HepG2 (cell line): ENCODE results near the gene PEPD. TPM values are rescaled to one million over a fixed set of nuclear protein-coding genes. Genes with fewer than 3 reads are reported as not detected.

ENCODE experiments used
- KLF9 ChIP-seq: IDR thresholded peaks from 2 replicates; pipeline ENCODE4 v1.6.1; 2016; ENCODE audit warnings: low read depth
- KMT2A ChIP-seq: sonication (generic); formaldehyde crosslinking; IDR thresholded peaks from 2 replicates; pipeline ENCODE4 v1.4.0; 2020; ENCODE audit warnings: missing genetic modification reagents
- NFE2L1 ChIP-seq: sonication (generic); formaldehyde crosslinking; IDR thresholded peaks from 2 replicates; pipeline ENCODE4 v1.4.0; 2020; ENCODE audit warnings: missing genetic modification reagents, mild to moderate bottlenecking, borderline replicate concordance
- PATZ1 ChIP-seq: sonication (generic); formaldehyde crosslinking; IDR thresholded peaks from 2 replicates; pipeline ENCODE4 v1.4.0; 2020; ENCODE audit warnings: missing genetic modification reagents
- PAWR ChIP-seq: sonication (generic); formaldehyde crosslinking; IDR thresholded peaks from 2 replicates; pipeline ENCODE4 v1.4.0; 2020; ENCODE audit warnings: missing genetic modification reagents, mild to moderate bottlenecking, borderline replicate concordance
- RBM39 ChIP-seq: fragments of 200-400 bp; formaldehyde crosslinking; IDR thresholded peaks from one replicate; pipeline ENCODE4 v1.6.1; 2018; ENCODE audit warnings: antibody characterized with exemption, mild to moderate bottlenecking, low read depth, low read length; ENCODE audit not compliant: poor library complexity, severe bottlenecking
- SAP130 ChIP-seq: IDR thresholded peaks from 2 replicates; pipeline ENCODE4 v1.6.1; 2016; ENCODE audit warnings: low read depth
- TGIF2 ChIP-seq: IDR thresholded peaks from 2 replicates; pipeline ENCODE4 v1.6.1; 2016; ENCODE audit warnings: control low read depth, missing compliant biosample characterization
- THAP9 ChIP-seq: sonication (generic); formaldehyde crosslinking; IDR thresholded peaks from 2 replicates; pipeline ENCODE4; 2020; ENCODE audit warnings: missing genetic modification reagents, mild to moderate bottlenecking, borderline replicate concordance
- U2AF1 ChIP-seq: fragments of 200-400 bp; formaldehyde crosslinking; optimal IDR thresholded peaks from 2 replicates; pipeline ENCODE3; 2017; ENCODE audit warnings: mild to moderate bottlenecking, low read depth, low read length
- ZNF143 ChIP-seq: sonication (generic); formaldehyde crosslinking; IDR thresholded peaks from 2 replicates; pipeline ENCODE4 v1.4.0; 2020; ENCODE audit warnings: missing genetic modification reagents
- ZNF496 ChIP-seq: sonication (generic); formaldehyde crosslinking; IDR thresholded peaks from 2 replicates; pipeline ENCODE4 v1.8.1; 2023; ENCODE audit warnings: mild to moderate bottlenecking, moderate library complexity, missing genetic modification reagents; ENCODE audit not compliant: insufficient replicate concordance
- polyA plus RNA-seq, 8 experiments: library from polyadenylated mRNA; depleted of rRNA in 3 of 8; stranded (reverse) in 7 of 8; unstranded in 1 of 8; fragments of >200 nt; fragmentation: Illumina TruSeq in 4 of 8; extraction: Trizol in 4 of 8; gene quantifications; 2 replicates each; pipeline versions ENCODE4 v1.2.1 to v1.2.3, GENCODE V29; 2011 to 2016; ENCODE audit warnings: low read depth in 4 of 8, missing spikeins in 1 of 8, mixed read lengths in 1 of 8; ENCODE audit not compliant: insufficient read depth in 1 of 8
- total RNA-seq, 5 experiments: library from RNA; depleted of rRNA; stranded (reverse); fragments of >200 nt; fragmentation: Illumina TruSeq; extraction: Trizol; gene quantifications; 2 replicates each; pipeline ENCODE4 v1.2.3, GENCODE V29; 2016; ENCODE audit warnings: low read depth in 1 of 5
- TF ChIP-seq, protein P1 (sequence below): sonication (generic); formaldehyde crosslinking; IDR thresholded peaks from 2 replicates; pipeline ENCODE4 v1.8.0; 2022; ENCODE audit warnings: mild to moderate bottlenecking, missing genetic modification reagents
- TF ChIP-seq, protein P2 (sequence below): sonication (generic); formaldehyde crosslinking; IDR thresholded peaks from one replicate; pipeline ENCODE4 v1.5.1; 2020; ENCODE audit warnings: mild to moderate bottlenecking, missing genetic modification reagents; ENCODE audit errors: not compliant biosample characterization

PEPD gene
- total and polyA plus RNA-seq, 2 of the 13 experiments (the other 11 are each of a cell fraction or from before 2014, with no cell fraction given): 60.7 to 75.1 TPM

- TF ChIP-seq U2AF1: no peak
- TF ChIP-seq KLF9 (CRISPR knock-in tag): no peak
- TF ChIP-seq RBM39: no peak
- TF ChIP-seq ZNF496: no peak
- TF ChIP-seq PAWR (CRISPR knock-in tag): no peak
- no peak for TF ChIP-seq NFE2L1 (CRISPR knock-in tag)
- TF ChIP-seq, protein P1, sequence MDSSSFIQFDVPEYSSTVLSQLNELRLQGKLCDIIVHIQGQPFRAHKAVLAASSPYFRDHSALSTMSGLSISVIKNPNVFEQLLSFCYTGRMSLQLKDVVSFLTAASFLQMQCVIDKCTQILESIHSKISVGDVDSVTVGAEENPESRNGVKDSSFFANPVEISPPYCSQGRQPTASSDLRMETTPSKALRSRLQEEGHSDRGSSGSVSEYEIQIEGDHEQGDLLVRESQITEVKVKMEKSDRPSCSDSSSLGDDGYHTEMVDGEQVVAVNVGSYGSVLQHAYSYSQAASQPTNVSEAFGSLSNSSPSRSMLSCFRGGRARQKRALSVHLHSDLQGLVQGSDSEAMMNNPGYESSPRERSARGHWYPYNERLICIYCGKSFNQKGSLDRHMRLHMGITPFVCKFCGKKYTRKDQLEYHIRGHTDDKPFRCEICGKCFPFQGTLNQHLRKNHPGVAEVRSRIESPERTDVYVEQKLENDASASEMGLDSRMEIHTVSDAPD (CRISPR knock-in tag): no peak
- TF ChIP-seq, protein P2, sequence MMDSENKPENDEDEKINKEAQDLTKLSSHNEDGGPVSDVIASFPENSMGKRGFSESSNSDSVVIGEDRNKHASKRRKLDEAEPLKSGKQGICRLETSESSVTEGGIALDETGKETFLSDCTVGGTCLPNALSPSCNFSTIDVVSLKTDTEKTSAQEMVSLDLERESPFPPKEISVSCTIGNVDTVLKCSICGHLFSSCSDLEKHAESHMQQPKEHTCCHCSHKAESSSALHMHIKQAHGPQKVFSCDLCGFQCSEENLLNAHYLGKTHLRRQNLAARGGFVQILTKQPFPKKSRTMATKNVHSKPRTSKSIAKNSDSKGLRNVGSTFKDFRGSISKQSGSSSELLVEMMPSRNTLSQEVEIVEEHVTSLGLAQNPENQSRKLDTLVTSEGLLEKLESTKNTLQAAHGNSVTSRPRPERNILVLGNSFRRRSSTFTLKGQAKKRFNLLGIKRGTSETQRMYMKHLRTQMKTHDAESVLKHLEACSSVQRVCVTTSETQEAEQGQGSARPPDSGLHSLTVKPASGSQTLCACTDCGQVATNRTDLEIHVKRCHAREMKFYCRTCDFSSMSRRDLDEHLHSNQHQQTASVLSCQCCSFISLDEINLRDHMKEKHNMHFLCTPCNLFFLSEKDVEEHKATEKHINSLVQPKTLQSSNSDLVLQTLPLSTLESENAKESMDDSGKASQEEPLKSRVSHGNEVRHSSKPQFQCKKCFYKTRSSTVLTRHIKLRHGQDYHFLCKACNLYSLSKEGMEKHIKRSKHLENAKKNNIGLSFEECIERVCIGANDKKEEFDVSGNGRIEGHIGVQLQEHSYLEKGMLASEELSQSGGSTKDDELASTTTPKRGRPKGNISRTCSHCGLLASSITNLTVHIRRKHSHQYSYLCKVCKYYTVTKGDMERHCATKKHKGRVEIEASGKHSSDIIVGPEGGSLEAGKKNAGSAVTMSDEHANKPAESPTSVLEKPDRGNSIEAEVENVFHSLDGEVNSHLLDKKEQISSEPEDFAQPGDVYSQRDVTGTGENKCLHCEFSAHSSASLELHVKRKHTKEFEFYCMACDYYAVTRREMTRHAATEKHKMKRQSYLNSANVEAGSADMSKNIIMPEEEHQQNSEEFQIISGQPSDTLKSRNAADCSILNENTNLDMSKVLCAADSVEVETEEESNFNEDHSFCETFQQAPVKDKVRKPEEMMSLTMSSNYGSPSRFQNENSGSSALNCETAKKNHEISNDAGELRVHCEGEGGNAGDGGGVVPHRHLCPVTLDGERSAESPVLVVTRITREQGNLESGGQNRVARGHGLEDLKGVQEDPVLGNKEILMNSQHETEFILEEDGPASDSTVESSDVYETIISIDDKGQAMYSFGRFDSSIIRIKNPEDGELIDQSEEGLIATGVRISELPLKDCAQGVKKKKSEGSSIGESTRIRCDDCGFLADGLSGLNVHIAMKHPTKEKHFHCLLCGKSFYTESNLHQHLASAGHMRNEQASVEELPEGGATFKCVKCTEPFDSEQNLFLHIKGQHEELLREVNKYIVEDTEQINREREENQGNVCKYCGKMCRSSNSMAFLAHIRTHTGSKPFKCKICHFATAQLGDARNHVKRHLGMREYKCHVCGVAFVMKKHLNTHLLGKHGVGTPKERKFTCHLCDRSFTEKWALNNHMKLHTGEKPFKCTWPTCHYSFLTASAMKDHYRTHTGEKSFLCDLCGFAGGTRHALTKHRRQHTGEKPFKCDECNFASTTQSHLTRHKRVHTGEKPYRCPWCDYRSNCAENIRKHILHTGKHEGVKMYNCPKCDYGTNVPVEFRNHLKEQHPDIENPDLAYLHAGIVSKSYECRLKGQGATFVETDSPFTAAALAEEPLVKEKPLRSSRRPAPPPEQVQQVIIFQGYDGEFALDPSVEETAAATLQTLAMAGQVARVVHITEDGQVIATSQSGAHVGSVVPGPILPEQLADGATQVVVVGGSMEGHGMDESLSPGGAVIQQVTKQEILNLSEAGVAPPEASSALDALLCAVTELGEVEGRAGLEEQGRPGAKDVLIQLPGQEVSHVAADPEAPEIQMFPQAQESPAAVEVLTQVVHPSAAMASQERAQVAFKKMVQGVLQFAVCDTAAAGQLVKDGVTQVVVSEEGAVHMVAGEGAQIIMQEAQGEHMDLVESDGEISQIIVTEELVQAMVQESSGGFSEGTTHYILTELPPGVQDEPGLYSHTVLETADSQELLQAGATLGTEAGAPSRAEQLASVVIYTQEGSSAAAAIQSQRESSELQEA (CRISPR knock-in tag): no peak
- TF ChIP-seq SAP130 (CRISPR knock-in tag): no peak
- no peak for TF ChIP-seq ZNF143
- TF ChIP-seq KMT2A (CRISPR knock-in tag): peak; percentile 23; the same call in 1 of the 2 replicates
- TF ChIP-seq THAP9 (CRISPR knock-in tag): no peak
- no peak for TF ChIP-seq TGIF2 (CRISPR knock-in tag)
- TF ChIP-seq PATZ1 (CRISPR knock-in tag): peak; percentile 87
Measured at GRCh38 chr19:33397536-33398360, 123.8 kb downstream of the PEPD start (continued).
